Astrocyte (in vitro differentiated cells and primary cell): ENCODE results near the gene ZNF343.

ENCODE experiments used
- EZH2 ChIP-seq: IDR thresholded peaks from 2 replicates; pipeline ENCODE4 v1.6.1; 2012; ENCODE audit warnings: mild to moderate bottlenecking, low read length, inconsistent platforms; ENCODE audit not compliant: insufficient read depth
- TF ChIP-seq, protein P1 (sequence below): IDR thresholded peaks from 2 replicates; pipeline ENCODE4 v1.5.1; 2011; ENCODE audit warnings: low read depth, mild to moderate bottlenecking, inconsistent platforms, low read length, moderate library complexity; ENCODE audit not compliant: insufficient read depth

DNA sequence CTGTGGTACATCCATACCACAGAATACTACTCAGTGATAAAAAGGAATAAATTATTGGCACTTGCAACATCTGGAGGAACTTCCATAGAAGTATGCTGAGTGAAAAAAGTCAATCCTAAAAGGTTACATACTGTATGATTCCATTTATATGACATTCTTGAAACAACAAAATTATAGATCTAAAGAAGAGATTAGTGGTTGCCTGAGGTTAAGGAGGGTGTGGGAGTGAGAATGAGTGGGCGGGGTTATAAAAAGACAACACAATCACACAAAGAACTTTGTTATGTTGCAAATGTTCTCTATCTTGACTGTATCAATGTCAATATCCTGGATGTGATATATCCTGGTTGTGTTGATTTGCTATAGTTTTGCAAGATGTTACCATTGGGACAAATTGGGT is 59.3 kb downstream of the ZNF343 start:
- TF ChIP-seq, protein P1, sequence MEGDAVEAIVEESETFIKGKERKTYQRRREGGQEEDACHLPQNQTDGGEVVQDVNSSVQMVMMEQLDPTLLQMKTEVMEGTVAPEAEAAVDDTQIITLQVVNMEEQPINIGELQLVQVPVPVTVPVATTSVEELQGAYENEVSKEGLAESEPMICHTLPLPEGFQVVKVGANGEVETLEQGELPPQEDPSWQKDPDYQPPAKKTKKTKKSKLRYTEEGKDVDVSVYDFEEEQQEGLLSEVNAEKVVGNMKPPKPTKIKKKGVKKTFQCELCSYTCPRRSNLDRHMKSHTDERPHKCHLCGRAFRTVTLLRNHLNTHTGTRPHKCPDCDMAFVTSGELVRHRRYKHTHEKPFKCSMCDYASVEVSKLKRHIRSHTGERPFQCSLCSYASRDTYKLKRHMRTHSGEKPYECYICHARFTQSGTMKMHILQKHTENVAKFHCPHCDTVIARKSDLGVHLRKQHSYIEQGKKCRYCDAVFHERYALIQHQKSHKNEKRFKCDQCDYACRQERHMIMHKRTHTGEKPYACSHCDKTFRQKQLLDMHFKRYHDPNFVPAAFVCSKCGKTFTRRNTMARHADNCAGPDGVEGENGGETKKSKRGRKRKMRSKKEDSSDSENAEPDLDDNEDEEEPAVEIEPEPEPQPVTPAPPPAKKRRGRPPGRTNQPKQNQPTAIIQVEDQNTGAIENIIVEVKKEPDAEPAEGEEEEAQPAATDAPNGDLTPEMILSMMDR, result no peak
- no peak for TF ChIP-seq EZH2
